ENCODE data around the gene BCAR3. TPM values are rescaled to one million over a fixed set of nuclear protein-coding genes. Genes with fewer than 3 reads are reported as not detected.

Gene BCAR3
- total RNA-seq, 1 donor from 2014 or later: 38.5 TPM

GRCh38 chr1:93603106-93603505 is 78.5 kb downstream of the BCAR3 start:
- Mint-ChIP-seq H3K4me1 (peaks cover 82% of the 10 kb centered on the region), H3K36me3 (ENCODE audit: low read depth) (peaks cover 25% of the 10 kb centered on the region), H3K9me3 (no peaks in the 10 kb centered on the region), H3K27ac (ENCODE audit: unreplicated experiment) (no peak overlapping the region), H3K4me3 (no peak overlapping the region), H3K27me3 (ENCODE audit: low read depth) (no peaks in the 10 kb centered on the region)
- no peak for TF ChIP-seq CTCF (conservative IDR thresholded peaks at IDR 0.05)
- DNase-seq (ENCODE audit: low read depth, low spot score): no peak

- H3K9me3 Mint-ChIP-seq: no peaks in the 10 kb centered on the region
- no peak overlapping the region for H3K27ac Mint-ChIP-seq (ENCODE audit: unreplicated experiment)
- H3K4me1 Mint-ChIP-seq: peaks cover 81% of the 10 kb centered on the region
Observed at GRCh38 chr1:93602101-93602500, 79.5 kb downstream of the BCAR3 start.

GRCh38 chr1:93601686-93602085 is 80.0 kb downstream of the BCAR3 start:
- DNase-seq (ENCODE audit: low read depth, low spot score): no peak
- peaks cover 22% of the 10 kb centered on the region for H3K36me3 Mint-ChIP-seq (ENCODE audit: low read depth)
- H3K4me1 Mint-ChIP-seq: peaks cover 83% of the 10 kb centered on the region
- TF ChIP-seq CTCF (conservative IDR thresholded peaks at IDR 0.05): no peak
- peak overlapping the region; percentile 13 for H3K4me3 Mint-ChIP-seq
- no peak overlapping the region for H3K27ac Mint-ChIP-seq (ENCODE audit: unreplicated experiment)
- H3K9me3 Mint-ChIP-seq: no peaks in the 10 kb centered on the region
- H3K27me3 Mint-ChIP-seq (ENCODE audit: low read depth): no peaks in the 10 kb centered on the region

More at GRCh38 chr1:93602101-93602500, 79.5 kb downstream of the BCAR3 start:
- Mint-ChIP-seq H3K27me3 (ENCODE audit: low read depth) (no peaks in the 10 kb centered on the region), H3K36me3 (ENCODE audit: low read depth) (peaks cover 25% of the 10 kb centered on the region), H3K4me3 (no peak overlapping the region)
- no peak for DNase-seq (ENCODE audit: low read depth, low spot score)
- no peak for TF ChIP-seq CTCF (conservative IDR thresholded peaks at IDR 0.05)

- H3K36me3 Mint-ChIP-seq (ENCODE audit: low read depth): peaks cover 17% of the 10 kb centered on the region
- H3K4me1 Mint-ChIP-seq: peaks cover 81% of the 10 kb centered on the region
- no peak overlapping the region for H3K4me3 Mint-ChIP-seq
- no peaks in the 10 kb centered on the region for H3K9me3 Mint-ChIP-seq
- no peak for DNase-seq (ENCODE audit: low read depth, low spot score)
- H3K27me3 Mint-ChIP-seq (ENCODE audit: low read depth): no peaks in the 10 kb centered on the region
- TF ChIP-seq CTCF (conservative IDR thresholded peaks at IDR 0.05): no peak
- peak overlapping the region; percentile 15 for H3K27ac Mint-ChIP-seq (ENCODE audit: unreplicated experiment)
Observed at GRCh38 chr1:93600663-93601062, 81.0 kb downstream of the BCAR3 start.

- peak overlapping the region; percentile 93 for H3K27ac Mint-ChIP-seq (ENCODE audit: unreplicated experiment)
- TF ChIP-seq CTCF (conservative IDR thresholded peaks at IDR 0.05): no peak
- no peak overlapping the region for H3K4me3 Mint-ChIP-seq
- no peaks in the 10 kb centered on the region for H3K9me3 Mint-ChIP-seq
- no peaks in the 10 kb centered on the region for H3K27me3 Mint-ChIP-seq (ENCODE audit: low read depth)
- H3K4me1 Mint-ChIP-seq: peaks cover 79% of the 10 kb centered on the region
- peaks cover 11% of the 10 kb centered on the region for H3K36me3 Mint-ChIP-seq (ENCODE audit: low read depth)
- no peak for DNase-seq (ENCODE audit: low read depth, low spot score)
Observed at GRCh38 chr1:93599479-93599878, 82.2 kb downstream of the BCAR3 start.

Data from neural crest cell (in vitro differentiated cells).